GM12878 (cell line): ENCODE results near the gene BCL2.

Experiments
- HDAC6 ChIP-seq: fragments of 200-600 bp; sonication (generic); IDR thresholded peaks from one replicate; pipeline ENCODE4 v1.8.0; 2017; ENCODE audit warnings: antibody characterized with exemption; ENCODE audit not compliant: unreplicated experiment
- KDM1A ChIP-seq: fragments of 200-600 bp; sonication (generic); IDR thresholded peaks from 2 replicates; pipeline ENCODE4 v1.6.1; 2016; ENCODE audit warnings: borderline replicate concordance
- NRF1 ChIP-seq: conservative IDR thresholded peaks from 2 replicates; pipeline ENCODE4 v1.6.1; 2011; ENCODE audit warnings: mild to moderate bottlenecking, low read depth, low read length, improper control_type of control experiment
- TBL1XR1 ChIP-seq: IDR thresholded peaks from 2 replicates; pipeline ENCODE4 v1.6.1; 2012; ENCODE audit warnings: low read depth, low read length, improper control_type of control experiment
- TF ChIP-seq, protein P1 (sequence below), 3 experiments: IDR thresholded peaks in 2 of 3; conservative IDR thresholded peaks in 1 of 3; 2 replicates each; pipeline ENCODE4 v1.5.1; 2011; ENCODE audit warnings: low read depth in 3 of 3, low read length in 3 of 3, mild to moderate bottlenecking in 3 of 3, control low read depth in 2 of 3, moderate library complexity in 2 of 3, inconsistent platforms in 1 of 3, mixed read lengths in 1 of 3; ENCODE audit not compliant: control insufficient read depth in 2 of 3, insufficient read depth in 1 of 3; ENCODE audit errors: extremely low read depth in 1 of 3
- TF ChIP-seq, protein P2 (sequence below): IDR thresholded peaks from 2 replicates; pipeline ENCODE4 v1.6.1; 2011; ENCODE audit warnings: low read depth, low read length, improper control_type of control experiment, borderline replicate concordance
- TF ChIP-seq, protein P3 (sequence below): IDR thresholded peaks from 2 replicates; pipeline ENCODE4 v1.6.1; 2012; ENCODE audit warnings: low read depth, low read length, improper control_type of control experiment

DNA sequence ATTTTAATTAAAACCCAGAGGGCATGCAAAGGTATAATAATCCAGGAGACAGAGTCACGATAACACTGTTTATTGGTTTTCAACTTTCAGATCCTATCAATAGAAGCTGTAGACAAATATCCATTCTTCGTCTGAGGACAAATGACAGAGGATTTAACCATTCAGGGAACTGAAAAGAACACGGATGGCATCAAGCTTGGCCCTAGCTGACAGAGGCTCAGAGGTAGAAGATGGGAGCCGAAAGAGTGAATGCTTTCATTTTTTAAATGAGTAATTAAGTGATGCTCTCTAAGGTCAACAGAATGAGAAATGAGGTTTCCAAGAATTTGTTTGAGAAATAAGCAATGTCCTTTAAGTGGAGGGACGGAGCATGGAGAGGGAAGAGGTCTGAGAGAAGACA is 62.1 kb downstream of the BCL2 start:
- TF ChIP-seq, protein P1, sequence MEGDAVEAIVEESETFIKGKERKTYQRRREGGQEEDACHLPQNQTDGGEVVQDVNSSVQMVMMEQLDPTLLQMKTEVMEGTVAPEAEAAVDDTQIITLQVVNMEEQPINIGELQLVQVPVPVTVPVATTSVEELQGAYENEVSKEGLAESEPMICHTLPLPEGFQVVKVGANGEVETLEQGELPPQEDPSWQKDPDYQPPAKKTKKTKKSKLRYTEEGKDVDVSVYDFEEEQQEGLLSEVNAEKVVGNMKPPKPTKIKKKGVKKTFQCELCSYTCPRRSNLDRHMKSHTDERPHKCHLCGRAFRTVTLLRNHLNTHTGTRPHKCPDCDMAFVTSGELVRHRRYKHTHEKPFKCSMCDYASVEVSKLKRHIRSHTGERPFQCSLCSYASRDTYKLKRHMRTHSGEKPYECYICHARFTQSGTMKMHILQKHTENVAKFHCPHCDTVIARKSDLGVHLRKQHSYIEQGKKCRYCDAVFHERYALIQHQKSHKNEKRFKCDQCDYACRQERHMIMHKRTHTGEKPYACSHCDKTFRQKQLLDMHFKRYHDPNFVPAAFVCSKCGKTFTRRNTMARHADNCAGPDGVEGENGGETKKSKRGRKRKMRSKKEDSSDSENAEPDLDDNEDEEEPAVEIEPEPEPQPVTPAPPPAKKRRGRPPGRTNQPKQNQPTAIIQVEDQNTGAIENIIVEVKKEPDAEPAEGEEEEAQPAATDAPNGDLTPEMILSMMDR (IDR thresholded peaks at IDR 0.05 in 2 of 3, conservative IDR thresholded peaks at IDR 0.05 in 1 of 3; ENCODE audit: control insufficient read depth in 2 of 3, extremely low read depth in 1 of 3, insufficient read depth in 1 of 3, low read depth in 3 of 3, low read length in 3 of 3) = no peak
- TF ChIP-seq, protein P2, sequence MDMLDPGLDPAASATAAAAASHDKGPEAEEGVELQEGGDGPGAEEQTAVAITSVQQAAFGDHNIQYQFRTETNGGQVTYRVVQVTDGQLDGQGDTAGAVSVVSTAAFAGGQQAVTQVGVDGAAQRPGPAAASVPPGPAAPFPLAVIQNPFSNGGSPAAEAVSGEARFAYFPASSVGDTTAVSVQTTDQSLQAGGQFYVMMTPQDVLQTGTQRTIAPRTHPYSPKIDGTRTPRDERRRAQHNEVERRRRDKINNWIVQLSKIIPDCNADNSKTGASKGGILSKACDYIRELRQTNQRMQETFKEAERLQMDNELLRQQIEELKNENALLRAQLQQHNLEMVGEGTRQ = no peak
- TF ChIP-seq, protein P3, sequence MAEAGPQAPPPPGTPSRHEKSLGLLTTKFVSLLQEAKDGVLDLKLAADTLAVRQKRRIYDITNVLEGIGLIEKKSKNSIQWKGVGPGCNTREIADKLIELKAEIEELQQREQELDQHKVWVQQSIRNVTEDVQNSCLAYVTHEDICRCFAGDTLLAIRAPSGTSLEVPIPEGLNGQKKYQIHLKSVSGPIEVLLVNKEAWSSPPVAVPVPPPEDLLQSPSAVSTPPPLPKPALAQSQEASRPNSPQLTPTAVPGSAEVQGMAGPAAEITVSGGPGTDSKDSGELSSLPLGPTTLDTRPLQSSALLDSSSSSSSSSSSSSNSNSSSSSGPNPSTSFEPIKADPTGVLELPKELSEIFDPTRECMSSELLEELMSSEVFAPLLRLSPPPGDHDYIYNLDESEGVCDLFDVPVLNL = no peak
- TF ChIP-seq HDAC6 (no peak), KDM1A (no peak), NRF1 (no peak), TBL1XR1 (no peak)
